ENCODE measurements around the gene RAD50.

RAD50 gene

DNA sequence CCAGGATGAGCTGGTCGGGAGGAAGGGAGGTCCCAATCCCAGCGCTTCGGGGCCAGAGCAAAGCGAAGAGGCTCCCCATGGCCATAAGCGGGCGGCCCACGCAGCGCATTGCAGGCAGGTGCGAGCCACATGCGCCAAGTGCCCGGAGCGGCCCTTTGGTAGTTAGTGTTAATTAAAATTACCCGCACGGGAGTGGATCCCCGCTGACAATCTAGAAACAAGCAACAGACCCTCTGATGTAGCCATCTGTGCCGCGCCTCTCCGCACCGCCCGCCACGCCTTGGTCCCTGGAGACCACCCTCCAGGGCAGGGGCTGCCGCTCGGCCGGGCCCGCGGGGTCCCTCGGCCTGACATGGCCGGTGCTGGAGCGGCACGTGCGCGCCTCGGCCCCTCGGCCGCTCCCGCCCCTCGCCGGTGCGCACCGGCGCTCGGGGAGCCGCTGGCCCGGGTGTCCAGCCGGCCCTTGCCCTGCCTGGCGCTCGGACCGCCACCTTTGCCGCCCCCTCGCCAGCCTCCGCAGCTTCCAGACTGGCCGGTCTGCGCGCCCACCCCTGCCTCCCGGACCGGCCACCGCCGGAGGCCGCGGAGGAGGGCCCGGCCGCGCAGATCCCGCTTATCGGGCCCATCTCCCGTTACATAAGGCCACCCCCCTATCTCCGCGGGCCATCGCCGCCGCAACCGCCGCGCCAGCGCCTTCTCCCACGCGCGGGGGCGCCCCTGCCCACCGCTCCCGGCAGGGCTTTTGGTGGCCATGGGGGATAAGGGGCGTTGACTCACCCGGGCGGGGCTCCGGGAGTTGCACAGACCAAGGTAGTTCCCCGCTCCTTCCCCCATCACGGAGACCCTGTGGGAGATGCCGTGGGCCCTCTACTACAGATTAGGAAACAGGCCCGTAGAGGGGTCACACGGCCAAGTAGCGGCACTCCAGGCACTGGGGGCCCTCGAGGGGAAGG, 99.3 kb downstream of the RAD50 start:
- Histone ChIP-seq H3K4me1 (ENCODE audit: low read depth, poor library complexity, severe bottlenecking) (no peaks in the 10 kb centered on the region), H3K9ac (no peak overlapping the region), H3K36me3 (ENCODE audit: insufficient read depth) (no peaks in the 10 kb centered on the region), H2AFZ (ENCODE audit: low read depth) (no peak overlapping the region), H3K27me3 (ENCODE audit: insufficient read depth, low read depth) (no peaks in the 10 kb centered on the region), H3K4me2 (no peak overlapping the region), H3K4me3 (IDR thresholded peaks at IDR 0.05; ENCODE audit: insufficient read depth, low read depth, low read length) (no peak overlapping the region), H3K79me2 (ENCODE audit: insufficient read depth, low read depth) (no peaks in the 10 kb centered on the region), H4K20me1 (ENCODE audit: insufficient read depth) (no peaks in the 10 kb centered on the region), H3K27ac (no peak overlapping the region)
- TF ChIP-seq, protein P1, sequence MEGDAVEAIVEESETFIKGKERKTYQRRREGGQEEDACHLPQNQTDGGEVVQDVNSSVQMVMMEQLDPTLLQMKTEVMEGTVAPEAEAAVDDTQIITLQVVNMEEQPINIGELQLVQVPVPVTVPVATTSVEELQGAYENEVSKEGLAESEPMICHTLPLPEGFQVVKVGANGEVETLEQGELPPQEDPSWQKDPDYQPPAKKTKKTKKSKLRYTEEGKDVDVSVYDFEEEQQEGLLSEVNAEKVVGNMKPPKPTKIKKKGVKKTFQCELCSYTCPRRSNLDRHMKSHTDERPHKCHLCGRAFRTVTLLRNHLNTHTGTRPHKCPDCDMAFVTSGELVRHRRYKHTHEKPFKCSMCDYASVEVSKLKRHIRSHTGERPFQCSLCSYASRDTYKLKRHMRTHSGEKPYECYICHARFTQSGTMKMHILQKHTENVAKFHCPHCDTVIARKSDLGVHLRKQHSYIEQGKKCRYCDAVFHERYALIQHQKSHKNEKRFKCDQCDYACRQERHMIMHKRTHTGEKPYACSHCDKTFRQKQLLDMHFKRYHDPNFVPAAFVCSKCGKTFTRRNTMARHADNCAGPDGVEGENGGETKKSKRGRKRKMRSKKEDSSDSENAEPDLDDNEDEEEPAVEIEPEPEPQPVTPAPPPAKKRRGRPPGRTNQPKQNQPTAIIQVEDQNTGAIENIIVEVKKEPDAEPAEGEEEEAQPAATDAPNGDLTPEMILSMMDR (conservative IDR thresholded peaks at IDR 0.05; ENCODE audit: low read depth, low read length): no peak

DNA sequence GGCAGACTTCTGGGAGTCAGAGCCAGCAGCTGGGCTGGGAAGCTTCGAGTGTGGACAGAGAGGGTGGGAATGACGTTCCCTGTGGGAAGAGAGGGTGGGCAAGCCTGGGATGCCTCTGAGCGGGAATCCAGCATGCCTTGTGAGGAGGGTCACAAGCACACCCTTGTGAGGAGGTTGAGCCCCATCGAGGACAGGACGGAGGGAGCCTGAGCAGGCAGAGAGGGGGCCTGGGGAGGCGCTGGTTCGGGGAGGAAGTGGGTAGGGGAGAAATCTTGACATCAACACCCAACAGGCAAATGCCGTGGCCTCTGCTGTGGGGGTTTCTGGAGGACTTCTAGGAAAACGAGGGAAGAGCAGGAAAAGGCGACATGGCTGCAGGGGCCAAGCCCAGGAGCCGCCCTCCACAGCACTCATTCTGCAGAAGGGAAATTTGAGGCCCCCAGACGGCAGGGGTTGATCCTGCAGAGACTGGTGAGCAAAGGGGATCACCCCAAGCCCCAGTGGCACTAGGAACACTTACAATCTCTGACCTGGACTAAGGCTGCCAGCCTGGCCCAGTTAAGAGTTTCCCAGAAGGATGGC, 100.1 kb downstream of the RAD50 start:
- H3K79me2 ChIP-seq (ENCODE audit: insufficient read depth, low read depth): no peaks in the 10 kb centered on the region
- H3K4me3 ChIP-seq (IDR thresholded peaks at IDR 0.05; ENCODE audit: insufficient read depth, low read depth, low read length): no peak overlapping the region
- TF ChIP-seq, protein P1 (conservative IDR thresholded peaks at IDR 0.05; ENCODE audit: low read depth, low read length): no peak
- H3K27ac ChIP-seq: no peak overlapping the region
- H3K36me3 ChIP-seq (ENCODE audit: insufficient read depth): no peaks in the 10 kb centered on the region
- H3K4me2 ChIP-seq: no peak overlapping the region
- no peak overlapping the region for H3K9ac ChIP-seq
- no peaks in the 10 kb centered on the region for H3K4me1 ChIP-seq (ENCODE audit: low read depth, poor library complexity, severe bottlenecking)
- no peak overlapping the region for H2AFZ ChIP-seq (ENCODE audit: low read depth)
- no peaks in the 10 kb centered on the region for H4K20me1 ChIP-seq (ENCODE audit: insufficient read depth)
- no peaks in the 10 kb centered on the region for H3K27me3 ChIP-seq (ENCODE audit: insufficient read depth, low read depth)

- Histone ChIP-seq H3K36me3 (ENCODE audit: insufficient read depth) (no peaks in the 10 kb centered on the region), H3K27ac (no peak within 1 kb of the TSS), H4K20me1 (ENCODE audit: insufficient read depth) (no peaks in the 10 kb centered on the region), H3K79me2 (ENCODE audit: insufficient read depth, low read depth) (no peaks in the 10 kb centered on the region), H3K9ac (no peak within 1 kb of the TSS), H2AFZ (ENCODE audit: low read depth) (no peak within 1 kb of the TSS), H3K27me3 (ENCODE audit: insufficient read depth, low read depth) (no peaks in the 10 kb centered on the region), H3K4me2 (no peak within 1 kb of the TSS), H3K4me3 (IDR thresholded peaks at IDR 0.05; ENCODE audit: insufficient read depth, low read depth, low read length) (no peak within 1 kb of the TSS), H3K4me1 (ENCODE audit: low read depth, poor library complexity, severe bottlenecking) (peaks cover under 1% of the 10 kb centered on the region)
- TF ChIP-seq, protein P1 (conservative IDR thresholded peaks at IDR 0.05; ENCODE audit: low read depth, low read length): no peak
Measured at GRCh38 chr5:132657676-132658380, 101.1 kb downstream of the RAD50 start, which contains the start of gene IL13. Gene IL13, plus strand, starts transcription at chr5:132658173. Its CDS starts 14 bp downstream, at chr5:132658187.

GRCh38 chr5:132658381-132659302, 101.9 kb downstream of the RAD50 start:
- no peak overlapping the region for H2AFZ ChIP-seq (ENCODE audit: low read depth)
- no peaks in the 10 kb centered on the region for H3K27me3 ChIP-seq (ENCODE audit: insufficient read depth, low read depth)
- no peaks in the 10 kb centered on the region for H3K79me2 ChIP-seq (ENCODE audit: insufficient read depth, low read depth)
- H3K4me1 ChIP-seq (ENCODE audit: low read depth, poor library complexity, severe bottlenecking): peaks cover 8% of the 10 kb centered on the region
- H3K36me3 ChIP-seq (ENCODE audit: insufficient read depth): no peaks in the 10 kb centered on the region
- H3K27ac ChIP-seq: no peak overlapping the region
- H3K4me3 ChIP-seq (IDR thresholded peaks at IDR 0.05; ENCODE audit: insufficient read depth, low read depth, low read length): no peak overlapping the region
- no peak overlapping the region for H3K9ac ChIP-seq
- TF ChIP-seq, protein P1 (conservative IDR thresholded peaks at IDR 0.05; ENCODE audit: low read depth, low read length): no peak
- no peaks in the 10 kb centered on the region for H4K20me1 ChIP-seq (ENCODE audit: insufficient read depth)
- no peak overlapping the region for H3K4me2 ChIP-seq
